Osteocyte (in vitro differentiated cells): Measurements from ENCODE around the gene CMTM6. TPM values are rescaled to one million over a fixed set of nuclear protein-coding genes. Genes with fewer than 3 reads are reported as not detected.
A peak's percentile ranks its signal among the peaks of the same experiment; 100 is the strongest.

Experiments
- DNase-seq: peaks from one replicate; pipeline ENCODE4 v3.0.0; 2021; ENCODE audit warnings: mixed read lengths; ENCODE audit not compliant: unreplicated experiment; ENCODE audit errors: extremely low spot score
- H3K27ac Mint-ChIP-seq: one replicate; pipeline ENCODE4 v1.8.0; 2021; ENCODE audit warnings: mild to moderate bottlenecking, mixed read lengths; ENCODE audit not compliant: unreplicated experiment
- H3K27me3 Mint-ChIP-seq: one replicate; pipeline ENCODE4 v1.8.0; 2021; ENCODE audit warnings: mixed read lengths; ENCODE audit not compliant: unreplicated experiment
- H3K36me3 Mint-ChIP-seq: one replicate; pipeline ENCODE4 v1.8.0; 2021; ENCODE audit warnings: mixed read lengths; ENCODE audit not compliant: unreplicated experiment
- H3K4me1 Mint-ChIP-seq: one replicate; pipeline ENCODE4 v1.8.0; 2021; ENCODE audit warnings: mixed read lengths; ENCODE audit not compliant: unreplicated experiment
- H3K4me3 Mint-ChIP-seq: one replicate; pipeline ENCODE4 v1.8.0; 2021; ENCODE audit warnings: mild to moderate bottlenecking, moderate library complexity, mixed read lengths; ENCODE audit not compliant: unreplicated experiment
- H3K9me3 Mint-ChIP-seq: one replicate; pipeline ENCODE4 v1.8.0; 2021; ENCODE audit warnings: mixed read lengths; ENCODE audit not compliant: unreplicated experiment
- CTCF ChIP-seq: fragments of 200-600 bp; sonication (generic); IDR thresholded peaks from 2 replicates; pipeline ENCODE4 v1.5.0; 2021; ENCODE audit warnings: antibody characterized with exemption, mild to moderate bottlenecking, moderate library complexity
- total RNA-seq: library from RNA; stranded (reverse); gene quantifications from 2 replicates; pipeline ENCODE4 v1.2.1, GENCODE V29; 2021

Gene CMTM6
- total RNA-seq, 1 donor from 2014 or later = 60.4 TPM

- H3K4me3 Mint-ChIP-seq = peak overlapping the region; percentile 94
- H3K27ac Mint-ChIP-seq = peak overlapping the region; percentile 59
- DNase-seq = no peak
- peaks cover 30% of the 10 kb centered on the region for H3K4me1 Mint-ChIP-seq
- no peaks in the 10 kb centered on the region for H3K27me3 Mint-ChIP-seq
- peaks cover 9% of the 10 kb centered on the region for H3K36me3 Mint-ChIP-seq
- no peaks in the 10 kb centered on the region for H3K9me3 Mint-ChIP-seq
- no peak for TF ChIP-seq CTCF
These were observed 1.5 kb downstream of the CMTM6 start for GRCh38 chr3:32500880-32501782.

GRCh38 chr3:32500231-32500630 is 2.4 kb downstream of the CMTM6 start:
- no peaks in the 10 kb centered on the region for H3K9me3 Mint-ChIP-seq
- H3K36me3 Mint-ChIP-seq = peaks cover 9% of the 10 kb centered on the region
- DNase-seq = no peak
- TF ChIP-seq CTCF = no peak
- peak overlapping the region; percentile 94 for H3K4me3 Mint-ChIP-seq
- no peaks in the 10 kb centered on the region for H3K27me3 Mint-ChIP-seq
- H3K4me1 Mint-ChIP-seq = peaks cover 30% of the 10 kb centered on the region
- H3K27ac Mint-ChIP-seq = no peak overlapping the region

GRCh38 chr3:32499585-32499984 is 3.1 kb downstream of the CMTM6 start:
- Mint-ChIP-seq H3K9me3 (no peaks in the 10 kb centered on the region), H3K4me3 (no peak overlapping the region), H3K27ac (no peak overlapping the region), H3K27me3 (no peaks in the 10 kb centered on the region), H3K4me1 (peaks cover 31% of the 10 kb centered on the region), H3K36me3 (peaks cover 9% of the 10 kb centered on the region)
- no peak for DNase-seq
- no peak for TF ChIP-seq CTCF

- no peaks in the 10 kb centered on the region for H3K9me3 Mint-ChIP-seq
- no peak overlapping the region for H3K27ac Mint-ChIP-seq
- peaks cover 9% of the 10 kb centered on the region for H3K36me3 Mint-ChIP-seq
- no peak for TF ChIP-seq CTCF
- H3K4me3 Mint-ChIP-seq = no peak overlapping the region
- no peak for DNase-seq
- no peaks in the 10 kb centered on the region for H3K27me3 Mint-ChIP-seq
- H3K4me1 Mint-ChIP-seq = peaks cover 33% of the 10 kb centered on the region
These were observed 3.7 kb downstream of the CMTM6 start for GRCh38 chr3:32498992-32499391.

GRCh38 chr3:32498252-32498651 is 4.4 kb downstream of the CMTM6 start:
- Mint-ChIP-seq H3K4me1 (peaks cover 33% of the 10 kb centered on the region), H3K27me3 (no peaks in the 10 kb centered on the region), H3K9me3 (no peaks in the 10 kb centered on the region), H3K36me3 (peaks cover 9% of the 10 kb centered on the region), H3K27ac (no peak overlapping the region), H3K4me3 (no peak overlapping the region)
- TF ChIP-seq CTCF = no peak
- no peak for DNase-seq
